Neuron (in vitro differentiated cells): ENCODE data around the gene SLC44A2.
A peak's percentile ranks its signal among the peaks of the same experiment; 100 is the strongest.
"Not testable (repeated sequence)": the region's sequence is repeated elsewhere in the genome, so short reads cannot be mapped to it uniquely, and the experiment has no call there.

ENCODE experiments used
- H2AFZ ChIP-seq: one replicate; pipeline ENCODE4 v1.6.1; 2013; ENCODE audit warnings: low read depth, mild to moderate bottlenecking, inconsistent platforms, low read length, moderate library complexity
- H3K27me3 ChIP-seq: one replicate; pipeline ENCODE4 v1.6.1; 2013; ENCODE audit warnings: low read length; ENCODE audit not compliant: insufficient read depth
- H3K36me3 ChIP-seq: one replicate; pipeline ENCODE4 v1.6.1; 2013; ENCODE audit warnings: low read length; ENCODE audit not compliant: insufficient read depth
- H3K4me1 ChIP-seq: one replicate; pipeline ENCODE4 v1.6.1; 2013; ENCODE audit warnings: low read length; ENCODE audit not compliant: insufficient read depth
- H3K4me3 ChIP-seq: 2 replicates; pipeline ENCODE4 v1.5.1; 2013; ENCODE audit warnings: mild to moderate bottlenecking, low read length, moderate library complexity
- H3K9me3 ChIP-seq: one replicate; pipeline ENCODE4 v1.6.1; 2013; ENCODE audit warnings: low read length

SLC44A2 gene

GRCh38 chr19:10646456-10647159 is 21.3 kb downstream of the SLC44A2 start:
- Histone ChIP-seq H3K4me1 (peaks cover 16% of the 10 kb centered on the region), H2AFZ (no peak overlapping the region), H3K9me3 (no peaks in the 10 kb centered on the region), H3K4me3 (no peak overlapping the region), H3K27me3 (no peaks in the 10 kb centered on the region), H3K36me3 (peaks cover 23% of the 10 kb centered on the region)

GRCh38 chr19:10648360-10648759 is 23.0 kb downstream of the SLC44A2 start:
- H2AFZ ChIP-seq: no peak overlapping the region
- H3K9me3 ChIP-seq: no peaks in the 10 kb centered on the region
- H3K4me1 ChIP-seq: peaks cover 21% of the 10 kb centered on the region
- peaks cover 8% of the 10 kb centered on the region for H3K36me3 ChIP-seq
- H3K4me3 ChIP-seq: no peak overlapping the region
- H3K27me3 ChIP-seq: no peaks in the 10 kb centered on the region

- peaks cover 6% of the 10 kb centered on the region for H3K36me3 ChIP-seq
- no peaks in the 10 kb centered on the region for H3K27me3 ChIP-seq
- H3K4me1 ChIP-seq: peaks cover 19% of the 10 kb centered on the region
- no peak overlapping the region for H3K4me3 ChIP-seq
- H3K9me3 ChIP-seq: no peaks in the 10 kb centered on the region
- no peak overlapping the region for H2AFZ ChIP-seq
These were observed 26.5 kb downstream of the SLC44A2 start for GRCh38 chr19:10651851-10652250.

- Histone ChIP-seq H3K4me3 (peak overlapping the region; percentile 78), H3K4me1 (peaks cover 23% of the 10 kb centered on the region), H3K27me3 (no peaks in the 10 kb centered on the region), H3K9me3 (no peaks in the 10 kb centered on the region), H2AFZ (no peak overlapping the region), H3K36me3 (peaks cover 17% of the 10 kb centered on the region)
These were observed 28.1 kb downstream of the SLC44A2 start for GRCh38 chr19:10653482-10653731.

GRCh38 chr19:10653732-10654609 is 28.6 kb downstream of the SLC44A2 start, which contains the start of gene ILF3:
Gene ILF3 (plus strand): TSS chr19:10654346. CDS start chr19:10670606, 16,260 bp downstream.
- Histone ChIP-seq H3K36me3 (peaks cover 20% of the 10 kb centered on the region), H3K4me1 (peaks cover 23% of the 10 kb centered on the region)

GRCh38 chr19:10654610-10655456 is 29.5 kb downstream of the SLC44A2 start:
- Histone ChIP-seq H3K4me3 (peak overlapping the region; percentile 87), H3K27me3 (no peaks in the 10 kb centered on the region), H3K9me3 (no peaks in the 10 kb centered on the region), H3K4me1 (peaks cover 23% of the 10 kb centered on the region), H2AFZ (no peak overlapping the region), H3K36me3 (peaks cover 22% of the 10 kb centered on the region)

More at GRCh38 chr19:10653732-10654609, 28.6 kb downstream of the SLC44A2 start, which contains the start of gene ILF3:
- Histone ChIP-seq H3K9me3 (no peaks in the 10 kb centered on the region), H3K27me3 (no peaks in the 10 kb centered on the region), H2AFZ (no peak within 1 kb of the TSS), H3K4me3 (peak within 1 kb of the TSS; percentile 87)

GRCh38 chr19:10655457-10656312 is 30.3 kb downstream of the SLC44A2 start:
- no peak overlapping the region for H2AFZ ChIP-seq
- peaks cover 29% of the 10 kb centered on the region for H3K36me3 ChIP-seq
- peaks cover 23% of the 10 kb centered on the region for H3K4me1 ChIP-seq
- no peaks in the 10 kb centered on the region for H3K9me3 ChIP-seq
- peak overlapping the region; percentile 87 for H3K4me3 ChIP-seq
- H3K27me3 ChIP-seq: no peaks in the 10 kb centered on the region

- Histone ChIP-seq H3K36me3 (peaks cover 48% of the 10 kb centered on the region), H3K27me3 (no peaks in the 10 kb centered on the region), H3K9me3 (no peaks in the 10 kb centered on the region), H2AFZ (no peak overlapping the region), H3K4me3 (no peak overlapping the region), H3K4me1 (peaks cover 17% of the 10 kb centered on the region)
These were observed 35.0 kb downstream of the SLC44A2 start for GRCh38 chr19:10660346-10660745.

GRCh38 chr19:10661946-10662345 is 36.6 kb downstream of the SLC44A2 start:
- Histone ChIP-seq H2AFZ (no peak overlapping the region), H3K27me3 (no peaks in the 10 kb centered on the region), H3K9me3 (no peaks in the 10 kb centered on the region), H3K4me3 (no peak overlapping the region), H3K4me1 (peaks cover 3% of the 10 kb centered on the region), H3K36me3 (peaks cover 55% of the 10 kb centered on the region)

GRCh38 chr19:10662384-10663251 is 37.3 kb downstream of the SLC44A2 start:
- H3K27me3 ChIP-seq: no peaks in the 10 kb centered on the region
- no peak overlapping the region for H2AFZ ChIP-seq
- peaks cover 50% of the 10 kb centered on the region for H3K36me3 ChIP-seq
- H3K9me3 ChIP-seq: no peaks in the 10 kb centered on the region
- no peak overlapping the region for H3K4me3 ChIP-seq
- no peaks in the 10 kb centered on the region for H3K4me1 ChIP-seq

- H3K9me3 ChIP-seq, H3K27me3 ChIP-seq, H2AFZ ChIP-seq, H3K4me1 ChIP-seq, H3K4me3 ChIP-seq: not testable (repeated sequence)
- H3K36me3 ChIP-seq: peaks cover 51% of the 10 kb centered on the region
These were observed 37.9 kb downstream of the SLC44A2 start for GRCh38 chr19:10663252-10663563.

- no peak overlapping the region for H2AFZ ChIP-seq
- H3K4me1 ChIP-seq: no peaks in the 10 kb centered on the region
- no peaks in the 10 kb centered on the region for H3K27me3 ChIP-seq
- H3K36me3 ChIP-seq: peaks cover 44% of the 10 kb centered on the region
- no peaks in the 10 kb centered on the region for H3K9me3 ChIP-seq
- no peak overlapping the region for H3K4me3 ChIP-seq
These were observed 42.5 kb downstream of the SLC44A2 start for GRCh38 chr19:10667867-10668266.
